Subcutaneous abdominal adipose tissue (tissue), 5 donors: ENCODE results near the gene TTC28.

Experiments
- H3K27ac ChIP-seq: one replicate; pipeline ENCODE4 v1.7.0; 2013; ENCODE audit warnings: low read depth, mild to moderate bottlenecking, inconsistent platforms, low read length, moderate library complexity
- H3K27me3 ChIP-seq, 5 donors: one replicate each; pipeline ENCODE4 v1.7.0; 2013; ENCODE audit warnings: low read length in 5 of 5, inconsistent platforms in 1 of 5; ENCODE audit not compliant: control insufficient read depth in 5 of 5, insufficient read depth in 4 of 5
- H3K36me3 ChIP-seq, 5 donors: one replicate each; pipeline ENCODE4 v1.7.0; 2013; ENCODE audit warnings: low read length in 5 of 5; ENCODE audit not compliant: control insufficient read depth in 5 of 5, insufficient read depth in 5 of 5
- H3K4me1 ChIP-seq, 5 donors: one replicate each; pipeline ENCODE4 v1.7.0; 2013; ENCODE audit warnings: low read length in 5 of 5, mild to moderate bottlenecking in 3 of 5, moderate library complexity in 1 of 5; ENCODE audit not compliant: control insufficient read depth in 5 of 5, insufficient read depth in 5 of 5
- H3K4me3 ChIP-seq, 5 donors: one replicate each; pipeline ENCODE4 v1.7.0; 2013; ENCODE audit warnings: low read length in 5 of 5, low read depth in 1 of 5
- H3K9ac ChIP-seq, 5 donors: one replicate each; pipeline ENCODE4 v1.7.0; 2013; ENCODE audit warnings: low read length in 5 of 5, mild to moderate bottlenecking in 4 of 5, moderate library complexity in 3 of 5
- H3K9me3 ChIP-seq, 5 donors: one replicate each; pipeline ENCODE4 v1.7.0; 2013; ENCODE audit warnings: low read length in 5 of 5; ENCODE audit not compliant: control insufficient read depth in 5 of 5
- donor health status: healthy.
- donor health status: healthy.
- donor health status: healthy.
- donor health status: healthy.
- donor health status: healthy.

Gene TTC28

DNA sequence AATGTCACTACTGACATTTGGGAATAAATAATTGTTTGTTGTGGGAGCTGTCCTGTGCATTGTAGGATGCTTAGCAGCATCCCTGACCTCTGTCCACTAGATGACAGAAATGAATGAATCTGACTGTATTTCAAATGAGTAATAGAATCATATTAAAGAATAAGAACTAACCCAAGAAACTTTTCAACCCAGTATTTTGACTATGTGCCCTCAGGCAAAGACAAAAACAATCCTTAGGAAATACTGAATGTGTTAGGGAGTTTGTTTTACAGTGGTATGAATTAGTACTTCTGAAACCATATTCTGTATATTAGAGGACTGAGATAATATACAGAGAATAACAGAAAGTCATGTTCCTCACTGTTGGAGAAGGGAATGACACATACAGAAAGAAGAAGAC is 439.7 kb downstream of the TTC28 start:
- no peak overlapping the region for H3K4me3 ChIP-seq
- no peaks in the 10 kb centered on the region for H3K36me3 ChIP-seq
- H3K27me3 ChIP-seq = no peaks in the 10 kb centered on the region
- H3K27ac ChIP-seq = no peak overlapping the region
- H3K4me1 ChIP-seq = peaks cover 0 to 11% (median 4%) of the 10 kb centered on the region in 5 donors
- H3K9ac ChIP-seq = no peak overlapping the region
- H3K9me3 ChIP-seq = no peaks in the 10 kb centered on the region

DNA sequence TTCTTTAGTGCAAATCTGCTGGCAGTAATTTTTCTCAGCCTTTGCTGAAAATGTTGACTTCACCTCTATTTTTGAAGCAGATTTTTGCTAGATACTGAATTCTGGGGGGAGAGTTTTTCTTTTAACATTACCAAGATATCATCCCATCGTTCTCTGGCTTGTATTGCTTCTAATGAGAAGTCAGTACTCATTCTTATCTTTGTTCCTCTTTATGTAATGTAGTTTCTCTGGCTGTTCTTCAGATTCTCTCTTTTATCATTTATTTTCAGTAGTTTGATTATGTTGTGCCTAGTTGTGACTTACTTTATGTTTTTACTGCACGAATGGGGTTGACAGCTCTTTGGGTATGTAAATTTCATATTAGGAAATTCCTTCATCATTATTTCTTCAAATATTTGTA is 441.9 kb downstream of the TTC28 start:
- H3K9ac ChIP-seq = no peak overlapping the region

DNA sequence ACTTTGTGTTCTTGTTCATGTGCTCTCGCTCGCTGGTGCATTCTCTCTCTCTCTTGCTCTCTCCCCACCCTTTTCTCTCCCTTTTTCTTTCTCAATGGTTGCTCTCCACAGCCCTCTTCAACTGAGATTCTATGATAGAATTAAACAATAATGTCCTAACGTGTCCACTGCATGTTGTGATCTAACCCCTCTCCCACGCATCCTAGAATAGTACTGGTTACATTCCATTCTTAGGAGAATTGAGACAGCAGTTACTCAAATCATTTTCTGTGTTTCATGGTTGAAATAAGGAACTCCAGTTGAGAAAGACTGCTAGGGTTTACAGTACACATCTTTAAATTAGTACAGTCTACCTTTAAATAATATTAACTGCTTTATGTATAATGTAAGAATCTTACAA is 442.5 kb downstream of the TTC28 start:
- H3K9me3 ChIP-seq = no peaks in the 10 kb centered on the region
- H3K27me3 ChIP-seq = no peaks in the 10 kb centered on the region
- H3K36me3 ChIP-seq = no peaks in the 10 kb centered on the region
- H3K27ac ChIP-seq = no peak overlapping the region
- peaks cover 0 to 2% (median 0%) of the 10 kb centered on the region in 5 donors for H3K4me1 ChIP-seq
- H3K9ac ChIP-seq = no peak overlapping the region
- H3K4me3 ChIP-seq = no peak overlapping the region

More for the DNA sequence above, 441.9 kb downstream of the TTC28 start:
- H3K9me3 ChIP-seq = no peaks in the 10 kb centered on the region
- H3K27ac ChIP-seq = no peak overlapping the region
- no peaks in the 10 kb centered on the region for H3K27me3 ChIP-seq
- H3K4me3 ChIP-seq = no peak overlapping the region
- H3K4me1 ChIP-seq = no peaks in the 10 kb centered on the region
- no peaks in the 10 kb centered on the region for H3K36me3 ChIP-seq

DNA sequence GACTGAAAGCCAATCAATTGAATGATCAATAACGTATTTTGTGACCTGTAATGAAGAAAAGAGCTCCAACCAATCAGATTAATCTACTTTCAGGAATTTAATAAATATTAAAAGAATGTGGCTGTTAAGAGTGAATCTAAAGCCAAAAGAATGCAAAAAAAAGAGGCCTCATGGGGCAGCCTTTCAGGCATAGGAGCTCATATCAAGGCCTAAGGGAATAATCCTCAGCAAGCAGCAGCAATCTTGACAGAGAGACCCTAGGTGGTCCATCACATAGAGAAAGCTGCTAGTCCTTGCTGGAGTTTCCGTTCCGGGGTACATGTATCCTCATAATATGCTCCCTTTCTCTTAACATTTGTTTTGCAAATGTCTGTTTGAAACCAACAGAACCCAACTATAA is 447.4 kb downstream of the TTC28 start:
- no peak overlapping the region for H3K4me3 ChIP-seq
- no peaks in the 10 kb centered on the region for H3K27me3 ChIP-seq
- H3K4me1 ChIP-seq = peaks cover 2 to 24% (median 21%) of the 10 kb centered on the region in 5 donors
- no peaks in the 10 kb centered on the region for H3K9me3 ChIP-seq
- no peak overlapping the region for H3K9ac ChIP-seq
- H3K27ac ChIP-seq = no peak overlapping the region
- H3K36me3 ChIP-seq = no peaks in the 10 kb centered on the region

DNA sequence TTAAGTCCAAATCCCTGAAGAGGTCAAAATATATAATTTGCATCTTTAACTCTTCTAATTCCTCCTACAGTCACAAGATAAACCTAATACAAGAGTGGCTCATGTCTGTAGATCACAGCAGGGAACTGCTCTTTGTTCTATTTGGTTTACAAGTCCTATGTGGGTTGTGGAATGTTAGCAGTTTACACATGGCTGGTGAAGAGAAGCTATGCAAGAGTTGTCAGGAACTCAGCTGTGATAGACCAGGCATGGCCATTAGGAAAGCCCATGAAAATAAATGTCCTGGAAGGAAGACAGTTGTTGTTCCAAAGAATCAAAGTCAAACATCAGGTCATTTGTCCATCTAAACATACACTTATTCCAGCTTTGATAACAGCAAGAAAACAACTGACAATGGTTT is 448.2 kb downstream of the TTC28 start:
- Histone ChIP-seq H3K36me3 (no peaks in the 10 kb centered on the region), H3K9me3 (no peaks in the 10 kb centered on the region), H3K9ac (no peak overlapping the region), H3K27me3 (no peaks in the 10 kb centered on the region), H3K4me3 (no peak overlapping the region), H3K27ac (no peak overlapping the region), H3K4me1 (peaks cover 2 to 24% (median 21%) of the 10 kb centered on the region in 5 donors)

DNA sequence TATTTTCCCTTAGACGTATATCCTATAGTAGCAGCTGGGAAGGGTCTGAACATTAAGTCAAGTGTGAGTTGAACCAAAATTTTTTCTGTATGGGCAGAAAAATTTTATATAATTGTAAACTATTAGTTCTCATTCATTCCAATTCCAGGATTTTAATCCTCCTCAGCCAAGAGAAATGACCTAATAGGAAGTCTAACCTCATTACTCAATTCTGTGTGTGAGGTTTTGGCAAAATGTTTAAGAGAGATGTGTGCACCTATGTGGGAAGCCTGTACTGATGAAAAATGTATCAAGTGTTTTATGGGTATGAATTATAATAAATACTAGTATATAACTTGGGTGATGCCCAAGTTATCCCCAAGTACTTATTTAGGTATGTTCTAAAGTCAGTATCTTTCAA is 449.0 kb downstream of the TTC28 start:
- Histone ChIP-seq H3K27me3 (no peaks in the 10 kb centered on the region), H3K36me3 (no peaks in the 10 kb centered on the region), H3K27ac (peak overlapping the region; percentile 61), H3K4me3 (no peak overlapping the region), H3K9ac (no peak overlapping the region), H3K4me1 (peaks cover 2 to 24% (median 21%) of the 10 kb centered on the region in 5 donors), H3K9me3 (no peaks in the 10 kb centered on the region)

DNA sequence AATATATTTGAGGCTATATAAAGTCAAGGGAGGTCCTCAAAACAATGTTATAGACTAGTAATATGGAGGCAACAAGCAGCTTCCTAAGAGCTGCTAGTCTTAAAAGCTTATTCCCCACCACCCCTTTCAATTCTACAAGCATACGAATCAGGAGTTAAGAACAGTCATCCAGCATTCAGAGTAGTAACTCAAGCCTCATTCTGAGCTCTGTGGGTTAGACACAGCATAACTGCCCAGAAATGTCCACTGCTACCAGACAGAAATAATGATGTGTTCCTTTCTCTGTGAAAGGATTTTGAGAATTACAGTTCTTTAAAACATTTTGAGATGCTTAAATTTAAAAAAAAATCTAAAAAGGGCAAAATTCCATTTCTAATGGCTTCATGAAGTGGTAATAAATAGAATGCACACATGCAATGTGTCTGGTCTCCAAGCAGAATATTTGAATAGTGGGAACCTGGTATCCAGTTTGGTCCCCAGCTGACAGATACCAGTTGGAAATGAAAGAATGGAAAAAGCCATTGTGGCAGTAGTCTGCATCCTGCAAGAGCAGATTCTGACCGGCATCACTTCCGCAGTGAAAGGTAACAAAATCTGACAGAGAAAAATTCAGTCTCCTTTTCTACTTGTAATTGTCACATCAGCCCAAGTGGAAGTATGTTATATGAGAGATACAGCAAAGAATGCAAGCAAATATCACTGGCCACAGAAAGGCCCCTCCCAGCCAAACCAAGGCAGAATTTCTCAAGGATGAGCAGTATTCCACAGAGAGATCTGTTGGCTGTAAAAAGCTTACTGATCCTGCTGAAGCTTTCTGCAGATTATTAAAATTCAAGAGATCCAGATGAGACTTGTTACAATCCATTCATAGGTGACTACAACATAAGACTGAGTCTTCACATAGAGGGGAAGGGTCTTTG is 449.8 kb downstream of the TTC28 start:
- Histone ChIP-seq H3K9ac (no peak overlapping the region), H3K27me3 (no peaks in the 10 kb centered on the region), H3K4me3 (no peak overlapping the region), H3K36me3 (no peaks in the 10 kb centered on the region), H3K9me3 (no peaks in the 10 kb centered on the region), H3K27ac (peak overlapping the region; percentile 61), H3K4me1 (peaks cover 2 to 24% (median 21%) of the 10 kb centered on the region in 5 donors)

DNA sequence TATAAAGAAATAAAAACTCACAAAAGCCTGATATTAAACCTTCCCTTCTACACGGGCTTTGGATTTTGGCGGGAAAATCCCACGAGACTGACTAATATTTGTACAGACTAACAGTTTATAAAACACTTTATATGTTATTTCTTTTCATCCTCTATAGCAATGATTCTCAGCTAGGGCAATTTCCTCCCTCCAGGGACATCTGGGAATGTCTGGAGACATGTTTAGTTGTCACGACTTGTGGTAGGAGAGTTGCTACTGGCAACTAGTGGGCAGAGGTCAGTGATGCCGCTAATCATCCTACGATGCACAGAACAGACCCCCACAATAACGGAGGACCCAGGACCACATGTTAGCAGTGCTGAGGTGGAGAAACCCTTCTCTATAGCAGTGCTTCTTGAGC is 455.8 kb downstream of the TTC28 start:
- no peaks in the 10 kb centered on the region for H3K9me3 ChIP-seq
- no peaks in the 10 kb centered on the region for H3K27me3 ChIP-seq
- H3K9ac ChIP-seq = no peak overlapping the region
- no peaks in the 10 kb centered on the region for H3K36me3 ChIP-seq
- H3K4me1 ChIP-seq = peaks cover 0 to 5% (median 0%) of the 10 kb centered on the region in 5 donors
- H3K27ac ChIP-seq = no peak overlapping the region
- H3K4me3 ChIP-seq = no peak overlapping the region

DNA sequence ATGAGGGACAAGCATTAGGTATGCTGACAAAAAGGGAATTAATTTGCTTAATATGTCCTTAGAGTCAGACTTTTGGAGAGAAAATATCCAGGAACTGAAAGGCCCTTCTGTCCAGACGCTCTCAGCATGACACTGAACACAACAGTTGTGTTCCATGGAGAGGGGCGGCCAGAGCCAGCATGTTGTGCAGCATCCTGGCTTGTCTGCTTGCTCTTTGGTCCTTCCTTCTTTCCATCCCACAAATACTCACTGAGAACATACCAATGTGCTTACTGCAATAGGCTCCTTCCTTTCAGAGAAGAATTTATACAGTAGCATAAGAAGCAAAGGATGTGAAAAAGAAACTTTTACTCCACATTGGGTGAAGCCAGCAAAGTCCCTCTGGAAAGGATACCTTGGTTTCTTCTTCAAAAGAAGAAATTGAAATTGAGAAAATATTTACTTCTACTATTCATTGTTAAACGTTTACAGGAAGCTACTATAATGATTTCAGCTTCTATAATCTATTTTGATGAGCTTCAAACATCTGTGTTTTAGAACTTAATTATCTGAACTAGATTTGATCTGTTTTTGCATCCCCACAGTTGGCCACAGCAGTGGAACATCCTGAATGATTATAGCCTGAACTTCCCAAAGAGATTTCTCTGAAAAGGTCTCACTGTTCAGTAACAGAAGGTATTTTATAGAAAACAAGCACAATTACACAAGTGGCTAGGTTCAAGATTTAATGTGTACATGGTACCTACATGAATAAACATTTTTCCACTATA is 456.5 kb downstream of the TTC28 start:
- Histone ChIP-seq H3K27me3 (no peaks in the 10 kb centered on the region), H3K27ac (no peak overlapping the region), H3K9me3 (no peaks in the 10 kb centered on the region), H3K9ac (no peak overlapping the region), H3K4me3 (no peak overlapping the region), H3K4me1 (peaks cover 0 to 5% (median 0%) of the 10 kb centered on the region in 5 donors), H3K36me3 (no peaks in the 10 kb centered on the region)

DNA sequence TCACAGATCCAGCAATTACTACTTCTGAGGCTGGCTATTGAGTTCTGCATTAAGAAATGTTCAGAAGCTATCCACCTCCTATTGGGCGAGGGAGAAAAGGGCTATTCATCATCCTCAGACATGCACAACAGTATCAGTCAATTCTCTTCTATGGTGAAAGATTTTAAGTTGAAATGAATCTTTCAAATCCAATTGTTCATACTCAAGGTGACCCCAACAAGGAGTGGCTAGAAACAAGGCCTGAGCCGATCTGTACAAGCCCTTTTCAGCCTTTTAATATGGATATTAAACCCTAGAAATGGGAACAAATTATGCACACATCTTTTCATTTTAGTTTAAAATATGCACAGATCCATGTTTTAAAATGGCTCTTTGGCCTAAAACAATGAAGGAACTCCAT is 457.1 kb downstream of the TTC28 start:
- Histone ChIP-seq H3K4me1 (peaks cover 0 to 5% (median 0%) of the 10 kb centered on the region in 5 donors), H3K9ac (no peak overlapping the region), H3K27me3 (no peaks in the 10 kb centered on the region), H3K36me3 (no peaks in the 10 kb centered on the region), H3K9me3 (no peaks in the 10 kb centered on the region), H3K4me3 (no peak overlapping the region), H3K27ac (no peak overlapping the region)
